Activated CD8-positive, alpha-beta memory T cell treated with anti-CD3 and anti-CD28 coated beads for 48 hours (primary cell): ENCODE measurements around the gene ALDOB.

Experiments used
- DNase-seq, 3 experiments: peaks; one replicate each; pipeline ENCODE4 v3.0.0-alpha.2; 2020; ENCODE audit warnings: low read depth in 2 of 3, low spot score in 2 of 3

ALDOB gene

DNA sequence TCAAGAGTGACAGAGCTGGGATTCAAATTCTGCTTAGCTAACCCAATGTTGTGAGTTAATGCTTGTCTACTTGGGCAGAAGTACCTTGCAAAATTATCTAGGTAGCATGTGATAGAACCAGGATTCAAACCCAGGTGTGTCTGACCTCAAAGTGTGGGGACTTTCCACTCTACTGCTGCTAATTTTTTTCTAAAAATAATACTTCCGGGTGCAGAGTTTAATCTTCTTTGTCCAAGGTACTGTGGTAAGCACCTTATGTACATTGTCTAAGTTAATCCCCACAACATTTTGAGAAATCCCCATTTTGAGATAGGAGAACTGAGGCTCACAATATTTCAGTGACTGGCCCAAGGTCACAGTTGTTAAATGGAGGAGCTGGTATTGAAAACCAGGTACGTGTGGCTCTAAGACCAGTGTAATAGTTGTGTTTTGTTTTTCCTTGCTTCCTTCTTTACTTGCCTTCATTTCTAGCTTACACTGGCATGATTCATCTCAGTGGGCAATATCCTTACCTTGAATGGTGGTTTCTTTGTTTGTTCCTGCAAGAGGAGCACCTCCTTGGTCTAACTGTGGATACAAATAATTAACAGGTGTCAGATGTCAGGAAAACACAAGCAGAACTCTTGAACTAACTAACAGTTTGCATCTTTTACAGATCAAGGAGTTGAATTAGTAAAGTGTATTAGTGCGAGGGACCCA is 7.5 kb downstream of the ALDOB start:
- no peak for DNase-seq

DNA sequence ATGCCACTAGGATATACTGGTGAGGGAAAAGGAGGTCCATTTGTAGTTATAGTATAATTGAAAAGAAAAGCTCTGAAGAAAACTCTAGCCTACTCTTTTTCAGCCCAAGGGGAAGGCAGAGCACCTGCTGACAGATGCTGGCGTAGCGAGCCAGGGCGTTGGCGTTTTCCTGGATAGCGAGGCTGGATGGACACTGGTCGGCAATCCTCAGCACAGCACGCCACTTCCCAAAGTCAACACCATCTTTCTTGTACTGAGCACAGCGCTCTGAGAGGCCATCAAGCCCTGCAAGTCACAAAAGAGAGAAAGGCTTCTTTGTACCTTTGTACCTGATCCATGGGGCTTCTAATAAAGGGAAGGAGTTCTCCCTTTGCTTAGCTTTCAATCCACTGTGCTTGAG is 8.2 kb downstream of the ALDOB start:
- no peak for DNase-seq

- no peak for DNase-seq
These were observed 13.9 kb downstream of the ALDOB start for GRCh38 chr9:101421653-101422065.

- no peak for DNase-seq
These were observed 15.7 kb downstream of the ALDOB start for GRCh38 chr9:101419863-101420262.

DNA sequence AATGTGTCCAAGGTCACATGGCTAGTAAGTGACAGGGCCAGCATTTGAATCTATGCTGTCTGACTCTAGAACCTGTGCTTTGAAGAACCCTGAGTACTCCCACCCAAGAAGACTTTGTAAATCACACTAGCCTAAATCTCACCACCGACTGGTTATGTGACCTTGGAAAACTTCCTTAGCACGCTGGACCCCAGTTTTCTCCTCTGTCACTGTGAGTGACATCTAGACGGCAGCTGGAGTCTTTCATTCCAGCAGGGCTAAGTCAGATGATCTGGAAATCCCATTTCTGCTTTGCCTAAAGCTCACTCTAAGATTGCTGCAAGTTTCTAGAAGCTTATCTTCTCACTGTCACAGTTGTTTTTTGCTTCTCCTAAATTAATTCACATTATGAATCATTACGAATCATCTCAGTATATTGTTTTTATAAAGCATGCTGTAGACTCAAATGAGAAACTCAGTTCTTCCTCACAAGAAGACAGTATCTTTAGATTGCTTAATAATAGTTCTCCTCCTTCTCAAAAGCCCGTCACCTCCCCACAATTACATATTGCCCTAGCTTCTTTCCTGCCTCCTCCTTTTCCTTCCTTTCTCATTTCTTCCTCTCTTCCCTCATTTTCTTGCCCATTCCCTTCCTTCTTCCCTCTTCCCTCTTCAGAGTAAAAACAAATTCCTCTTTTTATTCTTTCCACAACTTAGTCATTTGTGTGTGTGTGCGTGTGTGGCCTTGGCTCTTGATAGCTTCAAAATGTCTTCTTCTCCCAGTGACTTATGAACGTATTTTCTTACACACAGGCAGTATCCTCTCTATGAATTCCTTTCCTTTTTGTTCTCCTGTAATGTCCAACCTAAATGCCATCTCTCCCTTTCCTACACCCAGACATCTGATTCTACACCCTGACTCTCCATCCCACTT is 16.8 kb downstream of the ALDOB start:
- no peak for DNase-seq

DNA sequence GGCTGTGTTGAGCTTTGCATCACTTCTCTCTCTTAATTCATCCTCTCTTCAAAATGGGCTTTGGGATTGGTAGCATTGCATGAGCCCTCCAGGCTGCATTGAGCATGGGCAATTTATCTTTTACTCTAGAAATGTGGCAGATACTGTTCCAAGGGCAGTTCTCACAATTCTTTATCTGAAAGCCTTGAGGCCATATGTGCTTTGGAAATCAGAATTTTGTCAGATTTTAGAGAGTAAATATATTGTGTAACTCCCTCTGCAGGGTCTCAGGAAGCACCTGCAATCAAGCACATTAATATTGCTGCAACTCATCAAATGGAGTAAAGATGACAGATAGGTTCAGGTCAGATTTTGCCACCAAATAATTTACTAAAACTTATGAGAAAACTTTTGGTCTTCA is 17.6 kb downstream of the ALDOB start:
- DNase-seq: no peak

DNA sequence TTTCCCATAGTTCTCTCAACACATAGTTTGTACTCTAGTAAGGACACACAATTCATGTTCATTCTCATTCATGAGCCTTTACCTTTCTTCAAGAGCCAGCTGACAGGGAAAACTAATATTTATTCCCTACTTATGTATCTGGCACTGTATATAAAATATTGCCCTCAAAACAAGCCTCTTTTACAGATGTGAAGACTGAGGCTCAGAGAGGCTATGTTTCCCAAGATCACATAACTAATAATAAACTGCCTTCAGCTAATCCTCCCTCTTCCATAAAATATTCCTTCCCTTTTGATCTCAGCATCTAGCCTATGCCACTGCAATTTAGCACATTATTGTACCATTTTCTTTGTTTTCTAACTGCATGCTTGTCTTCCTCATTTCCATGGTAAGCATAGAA is 18.2 kb downstream of the ALDOB start:
- DNase-seq: no peak

- no peak for DNase-seq
These were observed 20.0 kb downstream of the ALDOB start for GRCh38 chr9:101415578-101415977.

- no peak for DNase-seq
These were observed 20.7 kb downstream of the ALDOB start for GRCh38 chr9:101414839-101415238.

GRCh38 chr9:101409079-101409477 is 26.5 kb downstream of the ALDOB start:
- no peak for DNase-seq

DNA sequence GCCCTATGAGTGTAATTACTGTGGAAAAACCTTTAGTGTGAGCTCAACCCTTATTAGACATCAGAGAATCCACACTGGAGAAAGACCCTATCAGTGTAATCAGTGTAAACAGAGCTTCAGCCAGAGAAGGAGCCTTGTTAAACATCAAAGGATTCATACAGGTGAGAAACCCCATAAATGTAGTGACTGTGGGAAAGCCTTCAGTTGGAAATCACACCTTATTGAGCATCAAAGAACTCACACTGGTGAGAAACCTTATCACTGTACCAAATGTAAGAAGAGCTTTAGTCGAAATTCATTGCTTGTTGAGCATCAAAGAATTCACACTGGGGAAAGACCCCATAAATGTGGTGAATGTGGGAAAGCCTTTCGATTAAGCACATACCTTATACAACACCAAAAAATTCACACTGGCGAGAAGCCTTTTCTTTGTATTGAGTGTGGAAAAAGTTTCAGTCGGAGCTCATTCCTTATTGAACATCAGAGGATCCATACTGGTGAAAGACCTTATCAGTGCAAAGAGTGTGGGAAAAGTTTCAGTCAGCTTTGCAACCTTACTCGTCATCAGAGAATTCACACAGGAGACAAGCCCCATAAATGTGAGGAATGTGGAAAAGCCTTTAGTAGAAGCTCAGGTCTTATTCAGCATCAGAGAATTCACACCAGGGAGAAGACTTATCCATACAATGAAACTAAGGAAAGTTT is 27.0 kb downstream of the ALDOB start:
- no peak for DNase-seq

- DNase-seq: no peak
These were observed 31.9 kb downstream of the ALDOB start for GRCh38 chr9:101403516-101404285.

DNA sequence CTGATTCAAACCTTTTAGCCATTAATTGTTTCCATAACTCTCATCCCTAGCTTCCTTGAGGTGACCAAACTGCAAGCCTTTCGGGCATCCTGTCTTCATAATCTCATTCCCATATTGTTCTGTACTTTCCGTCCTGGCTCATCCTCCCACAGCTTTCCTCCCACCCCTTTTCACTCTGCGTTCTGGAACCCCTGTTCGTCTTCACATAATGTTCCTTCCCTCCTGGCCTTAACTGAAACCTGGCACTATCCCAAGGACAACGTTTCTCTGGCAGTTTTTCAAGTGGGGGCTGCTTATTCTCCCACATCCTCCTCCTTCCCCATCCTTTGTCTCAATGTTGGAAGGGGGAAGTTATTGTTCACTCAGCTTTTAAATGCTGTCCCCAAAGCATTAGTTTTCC is 35.5 kb downstream of the ALDOB start:
- DNase-seq: no peak

DNA sequence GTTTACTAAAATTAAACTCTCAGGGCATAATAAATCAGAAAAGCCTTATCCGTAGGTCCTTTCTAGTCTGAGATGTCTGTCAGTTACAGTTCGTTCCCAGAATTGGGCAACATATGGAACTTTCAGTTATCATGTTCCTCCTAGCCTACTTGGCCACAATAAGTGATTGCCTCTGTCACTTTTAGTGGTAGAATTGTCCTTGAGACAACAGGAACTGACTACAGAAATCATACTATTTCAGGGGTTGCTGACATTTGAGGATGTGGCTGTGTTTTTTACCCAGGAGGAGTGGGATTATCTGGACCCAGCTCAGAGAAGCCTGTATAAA is 36.0 kb downstream of the ALDOB start:
- no peak for DNase-seq

DNA sequence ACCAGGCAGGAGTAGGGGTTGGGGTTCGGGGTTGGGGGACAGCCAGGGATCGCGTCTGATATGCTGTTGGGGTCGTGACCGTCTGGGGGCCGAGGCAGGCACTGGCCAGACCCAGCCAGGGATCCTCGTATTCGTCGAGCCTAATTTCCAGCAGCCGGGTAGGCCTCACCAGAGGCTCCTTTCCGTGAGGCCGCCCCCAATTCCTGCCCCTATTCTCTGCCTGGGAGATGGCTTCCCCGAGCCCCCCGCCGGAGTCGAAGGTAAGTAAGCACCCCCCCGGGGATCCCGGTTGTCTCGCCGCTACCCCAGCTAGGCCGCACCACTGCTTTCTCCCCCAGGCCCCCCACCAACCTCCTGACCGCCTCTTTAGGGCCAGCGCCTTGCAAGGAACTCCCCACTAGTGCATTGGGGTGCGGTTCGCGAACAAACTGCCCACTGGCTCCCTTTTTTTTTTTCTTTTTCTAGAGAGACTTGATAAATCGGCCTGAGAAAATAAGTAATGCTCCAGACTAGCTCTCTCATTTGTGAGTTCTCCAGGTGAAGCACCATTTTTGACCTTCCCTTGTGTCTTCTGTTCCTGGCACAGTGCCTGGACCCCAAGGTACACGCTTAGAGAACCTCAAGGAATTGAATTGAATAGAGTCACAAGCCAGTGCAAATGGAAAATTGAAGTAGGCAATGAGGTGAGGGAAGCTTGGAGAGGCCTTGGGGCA is 36.5 kb downstream of the ALDOB start:
- no peak for DNase-seq

DNA sequence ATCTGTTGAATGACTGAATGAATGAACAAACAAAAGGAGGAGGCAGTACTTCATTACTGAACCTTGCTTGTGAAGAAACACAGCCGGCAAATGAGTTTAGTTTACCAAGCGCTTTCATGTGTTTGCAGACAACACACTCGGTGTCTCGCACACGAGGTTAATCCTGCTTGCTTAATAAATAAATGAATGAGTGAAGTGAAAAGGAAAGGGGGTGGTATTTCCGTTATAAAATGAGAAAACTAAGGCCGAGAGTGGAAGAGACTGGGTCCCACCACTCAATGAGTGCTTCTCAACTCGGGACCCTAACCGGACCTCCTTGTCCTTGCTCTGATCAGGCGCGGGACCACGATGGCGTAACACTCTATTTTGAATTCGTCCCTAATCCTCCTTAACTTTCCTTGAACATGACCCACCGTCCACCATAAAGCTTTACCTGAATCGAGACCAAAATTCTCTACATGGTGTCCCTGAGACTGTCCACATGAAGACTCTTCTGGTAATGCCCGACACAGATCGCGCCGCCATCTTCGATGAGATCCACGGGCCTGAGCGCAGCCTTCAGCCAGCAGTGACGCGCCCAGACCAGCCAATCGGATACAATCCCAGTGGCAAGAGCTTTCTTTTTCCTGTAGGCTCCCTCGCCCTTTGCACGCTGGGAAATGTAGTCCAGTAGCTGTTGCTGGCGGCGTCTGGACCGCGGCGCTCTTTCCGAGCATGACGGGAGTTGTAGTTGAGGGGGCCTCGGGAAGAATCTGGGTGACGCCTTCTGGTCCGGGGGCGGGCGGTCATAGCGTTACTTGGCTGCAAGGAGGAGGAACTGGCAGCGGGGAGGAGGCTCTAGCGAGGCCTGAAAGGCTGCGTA is 37.3 kb downstream of the ALDOB start, which contains the start of the genes MRPL50 and ZNF189:
MRPL50 (minus strand) TSS at position 551 of the 862 bp plus-strand sequence; CDS start at position 525, 26 bp downstream.
ZNF189 (plus strand) TSS at position 784 of the 862 bp plus-strand sequence. CDS start 306 bp downstream, outside the sequence.
- peak; percentile 73 to 86 (median 77) for DNase-seq

DNA sequence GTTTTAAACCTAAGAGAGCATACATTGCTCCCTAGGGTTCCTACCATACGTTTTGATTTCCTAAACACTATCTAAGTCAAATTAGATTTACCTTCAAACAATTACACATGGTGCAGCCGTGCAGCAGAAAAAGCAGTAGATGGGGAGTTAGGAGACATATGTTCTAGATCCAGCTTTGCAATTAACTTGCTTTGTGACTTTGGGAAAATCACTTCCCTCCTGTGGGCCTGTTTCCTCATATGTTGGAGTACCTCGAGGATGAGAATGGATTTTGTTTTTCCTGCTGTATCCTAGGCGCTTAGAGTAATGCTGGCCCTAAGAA is 37.9 kb downstream of the ALDOB start:
- no peak for DNase-seq

- DNase-seq: no peak
These were observed 40.9 kb downstream of the ALDOB start for GRCh38 chr9:101394687-101395086.

DNA sequence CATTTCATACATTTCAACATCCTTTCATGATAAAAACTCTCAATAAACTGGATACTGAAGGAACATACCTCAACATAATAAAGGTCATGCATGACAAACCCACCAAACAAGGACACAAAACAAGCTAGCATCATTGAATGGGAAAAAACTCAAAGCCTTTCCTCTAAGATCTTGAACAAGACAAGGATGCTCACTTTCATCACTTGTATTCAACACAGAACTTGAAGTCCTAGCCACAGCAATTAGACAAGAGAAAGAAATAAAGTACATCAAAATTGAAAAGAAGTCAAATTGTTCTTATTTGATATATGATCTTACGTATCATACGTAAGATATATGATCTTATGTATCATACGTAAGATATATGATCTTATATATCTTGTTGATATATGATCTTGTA is 42.4 kb downstream of the ALDOB start:
- no peak for DNase-seq
